ENCODE measurements around the gene C3orf62. TPM values are rescaled to one million over a fixed set of nuclear protein-coding genes. Genes with fewer than 3 reads are reported as not detected.

Gene C3orf62
- total RNA-seq, 3 donors from 2014 or later (not counting 1 experiment from before 2014, with no cell fraction given): 8.8 to 12.7 (median 10.8) TPM

DNA sequence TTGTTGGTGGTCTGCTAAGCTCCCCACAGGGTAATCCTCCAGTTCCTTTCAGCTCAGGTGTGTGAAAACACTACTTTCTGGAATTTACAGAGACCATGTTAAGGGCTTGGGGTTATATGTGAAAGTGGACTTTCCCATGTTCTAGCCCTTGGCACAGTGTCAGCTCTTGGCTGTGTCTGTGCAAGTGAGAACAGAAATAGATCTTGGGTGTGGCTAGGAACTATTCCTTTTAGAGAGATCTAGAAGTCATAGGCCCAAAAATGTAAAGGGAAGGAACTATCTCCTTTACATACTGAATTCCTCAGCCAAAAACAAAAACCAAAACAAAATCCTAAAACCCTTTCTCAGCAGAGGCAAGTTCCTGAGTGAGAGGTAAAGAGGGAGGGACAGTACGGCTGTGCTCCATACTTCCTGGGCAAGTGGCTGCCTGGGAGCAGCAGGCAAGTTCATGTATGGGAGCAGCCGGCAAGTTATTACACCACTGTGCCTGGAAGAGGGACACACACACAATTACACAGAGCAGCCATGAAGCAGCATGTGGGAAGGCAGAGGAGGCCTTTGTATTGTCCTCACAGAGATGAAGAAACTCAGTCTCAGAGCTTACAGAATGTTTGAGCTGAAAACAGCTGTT is 19.9 kb upstream of the C3orf62 start:
- Mint-ChIP-seq H3K27me3 (ENCODE audit: low read depth in 2 of 2) (no peaks in the 10 kb centered on the region), H3K36me3 (peaks cover 7% of the 10 kb centered on the region), H3K4me1 (no peaks in the 10 kb centered on the region), H3K4me3 (no peak overlapping the region), H3K9me3 (no peaks in the 10 kb centered on the region), H3K27ac (peak overlapping the region; percentile 42 to 43)
- H3K4me3 ChIP-seq (ENCODE audit: low read length): no peak overlapping the region
- TF ChIP-seq, protein P1, sequence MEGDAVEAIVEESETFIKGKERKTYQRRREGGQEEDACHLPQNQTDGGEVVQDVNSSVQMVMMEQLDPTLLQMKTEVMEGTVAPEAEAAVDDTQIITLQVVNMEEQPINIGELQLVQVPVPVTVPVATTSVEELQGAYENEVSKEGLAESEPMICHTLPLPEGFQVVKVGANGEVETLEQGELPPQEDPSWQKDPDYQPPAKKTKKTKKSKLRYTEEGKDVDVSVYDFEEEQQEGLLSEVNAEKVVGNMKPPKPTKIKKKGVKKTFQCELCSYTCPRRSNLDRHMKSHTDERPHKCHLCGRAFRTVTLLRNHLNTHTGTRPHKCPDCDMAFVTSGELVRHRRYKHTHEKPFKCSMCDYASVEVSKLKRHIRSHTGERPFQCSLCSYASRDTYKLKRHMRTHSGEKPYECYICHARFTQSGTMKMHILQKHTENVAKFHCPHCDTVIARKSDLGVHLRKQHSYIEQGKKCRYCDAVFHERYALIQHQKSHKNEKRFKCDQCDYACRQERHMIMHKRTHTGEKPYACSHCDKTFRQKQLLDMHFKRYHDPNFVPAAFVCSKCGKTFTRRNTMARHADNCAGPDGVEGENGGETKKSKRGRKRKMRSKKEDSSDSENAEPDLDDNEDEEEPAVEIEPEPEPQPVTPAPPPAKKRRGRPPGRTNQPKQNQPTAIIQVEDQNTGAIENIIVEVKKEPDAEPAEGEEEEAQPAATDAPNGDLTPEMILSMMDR (IDR thresholded peaks at IDR 0.05): no peak
- H3K4me1 ChIP-seq (ENCODE audit: control insufficient read depth, insufficient read depth, low read length): no peaks in the 10 kb centered on the region
- WGBS (ENCODE audit: insufficient coverage): 92% methylated on average over 1 of the region's 2 CpGs
- ATAC-seq (no peak), DNase-seq (no peak)
- intact Hi-C loops (cut with micrococcal nuclease): no loop called here
- H3K36me3 ChIP-seq (ENCODE audit: control insufficient read depth, insufficient read depth, low read length): peaks cover 77% of the 10 kb centered on the region
- H3K27ac ChIP-seq (ENCODE audit: low read length): no peak overlapping the region
- no peaks in the 10 kb centered on the region for H3K27me3 ChIP-seq (ENCODE audit: control insufficient read depth, insufficient read depth, low read length)
- no peaks in the 10 kb centered on the region for H3K9me3 ChIP-seq (ENCODE audit: control insufficient read depth, insufficient read depth, low read length)

DNA sequence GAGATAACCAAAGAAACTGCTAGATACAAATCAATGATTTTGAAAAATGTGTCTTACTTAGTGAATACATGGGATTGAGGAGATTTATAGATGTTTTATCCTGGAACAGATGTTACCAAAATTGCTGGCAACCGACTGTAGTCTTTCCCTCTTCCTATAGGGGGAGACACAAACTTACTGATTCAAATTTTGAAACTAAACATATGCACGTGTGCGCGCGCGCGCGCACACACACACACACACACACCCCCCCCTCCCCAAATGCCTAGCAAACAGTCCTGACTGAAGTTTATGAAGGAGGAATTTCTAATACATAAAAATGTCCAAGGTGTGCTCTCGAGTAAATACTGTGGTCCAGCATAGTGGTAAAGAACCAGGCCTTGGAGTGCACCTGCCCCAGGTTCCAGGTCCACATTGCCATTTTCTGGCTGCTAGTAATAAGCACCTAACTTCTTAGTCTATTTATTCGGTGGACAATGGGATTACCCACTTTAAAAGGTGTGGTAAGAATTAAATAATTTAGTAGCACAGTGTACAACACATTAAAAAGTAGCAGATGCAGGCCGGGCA is 18.5 kb upstream of the C3orf62 start:
- peak overlapping the region; percentile 42 to 71 for H3K27ac Mint-ChIP-seq
- intact Hi-C loops (cut with micrococcal nuclease): loop anchor here (1.0 kb wide), 1 partner anchor 154 kb away; no protein-coding TSS in a partner anchor
- Histone ChIP-seq H3K9me3 (ENCODE audit: control insufficient read depth, insufficient read depth, low read length) (no peaks in the 10 kb centered on the region), H3K27me3 (ENCODE audit: control insufficient read depth, insufficient read depth, low read length) (no peaks in the 10 kb centered on the region), H3K27ac (ENCODE audit: low read length) (no peak overlapping the region), H3K36me3 (ENCODE audit: control insufficient read depth, insufficient read depth, low read length) (peaks cover 71% of the 10 kb centered on the region), H3K4me3 (ENCODE audit: low read length) (no peak overlapping the region), H3K4me1 (ENCODE audit: control insufficient read depth, insufficient read depth, low read length) (no peaks in the 10 kb centered on the region)
- ATAC-seq (peak; percentile 58 to 73 (median 63)), DNase-seq (peak in 1 of 2 donors; percentile 69)
- H3K4me3 Mint-ChIP-seq: no peak overlapping the region
- H3K27me3 Mint-ChIP-seq (ENCODE audit: low read depth in 2 of 2): no peaks in the 10 kb centered on the region
- TF ChIP-seq, protein P1 (IDR thresholded peaks at IDR 0.05): peak; percentile 69
- H3K9me3 Mint-ChIP-seq: no peaks in the 10 kb centered on the region
- H3K4me1 Mint-ChIP-seq: no peaks in the 10 kb centered on the region
- H3K36me3 Mint-ChIP-seq: peaks cover 7% of the 10 kb centered on the region
- 80% methylated on average over 5 of the region's 11 CpGs for WGBS (ENCODE audit: insufficient coverage)

DNA sequence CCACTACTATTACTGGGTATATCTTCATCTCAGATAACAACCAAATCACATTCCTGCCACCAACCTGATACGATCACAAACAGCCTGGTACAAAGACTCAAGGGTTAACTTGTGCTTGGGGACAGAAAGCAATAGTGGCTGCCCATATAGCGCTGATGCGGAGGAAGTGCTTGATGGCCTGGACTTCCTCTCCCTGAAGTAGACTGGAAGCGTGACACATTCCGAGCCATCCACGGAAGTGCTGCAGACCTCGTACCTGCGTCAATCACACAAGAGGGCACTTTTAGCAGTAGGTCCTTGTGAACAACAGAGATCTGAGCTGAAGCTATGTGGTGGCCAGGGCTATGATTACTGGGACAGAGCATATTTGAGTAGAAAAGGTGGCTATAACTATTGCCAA is 17.3 kb upstream of the C3orf62 start:
- Histone ChIP-seq H3K9me3 (ENCODE audit: control insufficient read depth, insufficient read depth, low read length) (no peaks in the 10 kb centered on the region), H3K4me1 (ENCODE audit: control insufficient read depth, insufficient read depth, low read length) (no peaks in the 10 kb centered on the region), H3K27ac (ENCODE audit: low read length) (no peak overlapping the region), H3K4me3 (ENCODE audit: low read length) (no peak overlapping the region), H3K36me3 (ENCODE audit: control insufficient read depth, insufficient read depth, low read length) (peaks cover 72% of the 10 kb centered on the region), H3K27me3 (ENCODE audit: control insufficient read depth, insufficient read depth, low read length) (no peaks in the 10 kb centered on the region)
- TF ChIP-seq, protein P1 (IDR thresholded peaks at IDR 0.05): no peak
- Mint-ChIP-seq H3K27ac (no peak overlapping the region), H3K4me1 (no peaks in the 10 kb centered on the region), H3K36me3 (peaks cover 7% of the 10 kb centered on the region), H3K9me3 (no peaks in the 10 kb centered on the region), H3K27me3 (ENCODE audit: low read depth in 2 of 2) (no peaks in the 10 kb centered on the region), H3K4me3 (no peak overlapping the region)
- WGBS (ENCODE audit: insufficient coverage): 96% methylated on average over 8 of the region's 8 CpGs
- ATAC-seq (no peak), DNase-seq (no peak)
- intact Hi-C loops (cut with micrococcal nuclease): no loop called here
